NCI-H2227 (cell line): ENCODE data around the gene ST3GAL4.
A peak's percentile ranks its signal among the peaks of the same experiment; 100 is the strongest.
"Not testable (repeated sequence)": the region's sequence is repeated elsewhere in the genome, so short reads cannot be mapped to it uniquely, and the experiment has no call there.

Experiments
- DNase-seq: peaks from one replicate; lab custom pipeline; 2025; ENCODE audit not compliant: unreplicated experiment; lab: John Stamatoyannopoulos, UW

The ST3GAL4 gene

DNA sequence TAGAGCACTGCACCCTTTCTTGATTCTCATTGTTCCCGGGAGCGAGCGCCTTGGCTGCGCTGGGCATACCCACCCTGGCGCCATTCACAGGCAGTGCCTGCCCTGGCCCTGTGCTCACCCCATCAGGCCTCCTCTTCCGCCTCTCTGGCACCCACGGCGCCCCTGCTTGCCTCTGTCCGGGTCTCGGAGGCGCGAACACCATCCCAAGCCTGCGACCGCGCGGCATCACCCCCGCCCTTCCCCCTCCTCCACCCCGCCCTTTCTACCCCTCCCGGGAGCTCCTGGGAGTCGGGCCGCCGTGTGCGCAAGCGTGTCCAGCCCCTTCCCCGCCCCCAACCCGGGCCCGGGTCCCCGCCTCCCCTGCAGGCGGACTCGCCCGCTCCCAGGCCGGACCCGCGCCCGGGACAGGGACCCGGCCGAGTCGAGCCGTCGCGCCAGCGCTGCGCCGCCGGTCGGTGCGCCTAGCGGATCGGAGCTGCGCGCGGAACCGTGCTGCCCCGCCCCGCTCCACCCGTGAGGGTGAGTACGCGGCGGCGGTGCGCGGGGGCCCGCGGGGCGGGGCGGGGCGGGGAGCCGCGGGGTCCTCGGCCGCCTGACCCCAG is at the start of gene ST3GAL4:
Gene ST3GAL4, plus strand, starts transcription at position 363 of the 602 bp plus-strand sequence. CDS start 50,470 bp downstream, outside the sequence.
- peak; percentile 78 for DNase-seq

- DNase-seq: no peak
Observed at GRCh38 chr11:126305699-126306098, 49.8 kb upstream of the ST3GAL4 start.

GRCh38 chr11:126307706-126308105 is 47.8 kb upstream of the ST3GAL4 start:
- peak; percentile 56 for DNase-seq

DNA sequence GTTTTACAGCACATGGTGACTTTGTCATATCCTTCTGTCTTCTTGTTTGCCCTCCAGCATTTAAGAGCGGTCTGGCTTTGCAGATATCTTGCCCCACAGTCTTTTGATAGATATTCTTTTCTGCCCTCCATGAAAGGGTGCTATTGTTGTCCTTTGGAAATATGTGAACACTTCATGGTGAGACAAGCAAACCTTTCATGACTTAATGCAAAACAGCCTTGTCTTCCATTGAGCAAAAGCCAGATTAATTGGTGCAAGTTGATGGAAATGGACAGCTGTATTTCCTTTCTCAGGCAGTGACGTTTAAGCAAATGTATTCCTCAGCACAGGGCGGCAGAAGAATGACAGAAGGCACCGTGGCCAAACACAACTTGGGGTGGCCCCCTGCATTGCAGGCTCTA is 47.2 kb upstream of the ST3GAL4 start:
- no peak for DNase-seq

GRCh38 chr11:126308771-126309170 is 46.7 kb upstream of the ST3GAL4 start:
- DNase-seq: not testable (repeated sequence)

- DNase-seq: peak; percentile 68
Observed at GRCh38 chr11:126310200-126310991, 45.1 kb upstream of the ST3GAL4 start.

- DNase-seq: no peak
Observed at GRCh38 chr11:126310992-126311310, 44.5 kb upstream of the ST3GAL4 start.

DNA sequence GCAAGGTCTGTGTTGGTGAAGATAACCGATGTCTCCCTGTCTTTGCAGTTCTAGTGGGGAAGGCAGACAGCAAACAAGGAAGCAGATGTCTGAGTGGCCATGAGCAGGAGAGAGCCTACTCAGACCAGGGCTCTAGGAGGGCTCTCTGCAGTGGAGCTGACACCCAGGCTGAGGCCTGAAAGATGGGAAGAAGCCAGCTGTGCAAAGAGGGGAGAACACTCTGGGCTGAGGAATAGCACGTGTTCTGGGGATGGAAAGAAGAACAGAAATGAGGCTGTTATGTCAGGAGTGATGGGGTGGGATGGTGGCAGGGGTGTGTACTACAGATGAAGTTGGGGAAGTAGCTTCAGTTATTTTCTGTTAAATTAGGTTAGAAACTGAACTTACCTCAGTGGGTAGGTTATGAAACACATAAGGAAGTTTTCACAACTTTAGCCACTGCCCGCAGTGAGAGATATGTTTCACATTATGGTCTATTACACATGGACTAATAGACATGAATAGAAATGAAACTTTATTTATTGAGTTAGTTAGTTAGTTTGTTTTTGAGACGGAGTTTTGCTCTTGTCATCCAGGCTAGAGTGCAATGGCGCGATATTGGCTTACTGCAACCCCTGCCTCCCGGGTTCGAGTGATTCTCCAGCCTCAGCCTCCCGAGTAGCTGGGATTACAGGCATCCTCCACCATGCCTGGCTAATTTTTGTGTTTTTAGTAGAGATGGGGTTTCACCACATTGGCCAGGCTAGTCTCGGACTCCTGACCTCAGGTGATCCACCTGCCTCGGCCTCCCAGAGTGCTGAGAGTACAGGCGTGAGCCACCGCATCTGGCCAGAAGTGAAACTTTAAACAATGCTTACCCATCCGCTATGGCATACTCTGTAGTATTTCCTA is 43.8 kb upstream of the ST3GAL4 start:
- no peak for DNase-seq

DNA sequence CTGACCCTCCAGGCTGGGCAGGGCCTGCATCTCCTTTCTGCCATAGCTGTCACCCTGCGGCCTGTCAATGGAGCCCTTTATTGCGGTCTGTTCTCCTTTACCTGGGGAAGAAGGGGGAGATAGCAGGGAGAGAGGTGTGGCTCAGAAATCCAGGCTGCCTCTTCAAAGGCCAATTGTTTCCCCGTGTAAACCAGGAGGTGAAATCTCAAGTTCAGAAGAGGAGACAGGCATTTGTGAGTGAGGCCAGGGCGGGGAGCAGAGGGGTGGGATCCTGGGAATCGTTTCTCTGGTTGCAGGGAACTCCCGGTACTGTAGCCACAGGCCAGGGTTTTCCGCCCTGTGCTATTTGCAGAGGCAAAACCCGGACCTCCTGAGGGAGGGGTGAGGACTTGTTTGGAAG is 42.5 kb upstream of the ST3GAL4 start:
- no peak for DNase-seq

- DNase-seq: no peak
Observed at GRCh38 chr11:126313826-126314225, 41.7 kb upstream of the ST3GAL4 start.

- no peak for DNase-seq
Observed at GRCh38 chr11:126317432-126317755, 38.1 kb upstream of the ST3GAL4 start.

GRCh38 chr11:126317756-126318573 is 37.5 kb upstream of the ST3GAL4 start:
- DNase-seq: peak; percentile 55

DNA sequence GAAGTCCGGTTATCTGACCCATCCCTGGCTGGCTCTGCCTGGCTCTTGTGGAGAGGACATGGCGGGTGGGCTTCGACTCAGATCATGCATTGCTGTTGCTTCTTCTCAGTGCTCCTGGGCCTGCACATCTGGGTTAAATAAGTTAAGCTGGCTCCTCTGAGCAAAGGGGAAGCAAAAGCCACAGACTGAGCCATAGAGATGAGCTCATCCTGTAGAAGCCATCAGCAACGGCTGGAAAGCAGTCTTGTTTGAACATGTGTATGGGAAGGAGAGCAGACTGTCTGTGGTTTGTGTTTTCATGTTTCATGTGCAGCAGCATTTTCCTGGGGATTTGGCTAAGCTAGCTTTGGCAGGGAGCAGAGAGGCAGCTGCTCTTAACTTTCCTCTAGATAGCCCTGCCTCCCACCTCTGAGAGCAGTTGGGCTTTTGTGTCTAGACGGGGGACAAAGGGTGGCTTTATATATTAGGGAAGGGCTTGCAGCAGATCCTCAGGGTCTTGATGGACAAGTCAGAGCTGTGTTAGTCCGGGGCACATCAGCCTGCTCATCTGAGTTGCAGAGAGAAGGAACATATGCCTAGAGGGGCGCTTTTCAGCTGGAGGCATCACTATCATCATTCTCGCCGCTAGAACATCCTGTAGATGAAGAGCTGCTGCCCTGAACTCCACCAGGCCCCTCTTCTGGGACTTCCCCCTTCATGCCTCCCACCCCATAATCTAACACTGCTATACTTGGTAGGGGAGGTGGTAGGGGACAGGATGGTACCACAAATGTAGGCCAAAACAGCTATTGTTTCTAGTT is 36.7 kb upstream of the ST3GAL4 start:
- DNase-seq: no peak

DNA sequence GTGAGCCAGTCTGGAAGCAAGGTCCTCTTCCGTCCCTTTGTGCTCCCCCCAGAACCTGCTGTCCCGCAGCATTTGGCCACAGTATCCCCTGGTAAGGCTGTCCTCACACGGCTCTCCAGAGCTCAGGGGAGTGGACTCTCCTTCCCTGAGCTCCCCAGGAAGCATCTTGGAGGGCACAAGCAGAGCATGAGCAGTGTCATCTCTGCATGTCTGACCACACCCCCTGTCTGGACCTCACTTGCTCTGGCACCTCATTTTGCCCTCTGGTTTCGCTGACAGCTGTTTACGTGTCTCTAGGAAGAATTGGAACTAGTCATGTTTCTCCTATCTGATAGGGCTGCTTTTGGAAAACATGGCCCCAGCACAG is 36.1 kb upstream of the ST3GAL4 start:
- no peak for DNase-seq

- no peak for DNase-seq
Observed at GRCh38 chr11:126322996-126323395, 32.5 kb upstream of the ST3GAL4 start.

DNA sequence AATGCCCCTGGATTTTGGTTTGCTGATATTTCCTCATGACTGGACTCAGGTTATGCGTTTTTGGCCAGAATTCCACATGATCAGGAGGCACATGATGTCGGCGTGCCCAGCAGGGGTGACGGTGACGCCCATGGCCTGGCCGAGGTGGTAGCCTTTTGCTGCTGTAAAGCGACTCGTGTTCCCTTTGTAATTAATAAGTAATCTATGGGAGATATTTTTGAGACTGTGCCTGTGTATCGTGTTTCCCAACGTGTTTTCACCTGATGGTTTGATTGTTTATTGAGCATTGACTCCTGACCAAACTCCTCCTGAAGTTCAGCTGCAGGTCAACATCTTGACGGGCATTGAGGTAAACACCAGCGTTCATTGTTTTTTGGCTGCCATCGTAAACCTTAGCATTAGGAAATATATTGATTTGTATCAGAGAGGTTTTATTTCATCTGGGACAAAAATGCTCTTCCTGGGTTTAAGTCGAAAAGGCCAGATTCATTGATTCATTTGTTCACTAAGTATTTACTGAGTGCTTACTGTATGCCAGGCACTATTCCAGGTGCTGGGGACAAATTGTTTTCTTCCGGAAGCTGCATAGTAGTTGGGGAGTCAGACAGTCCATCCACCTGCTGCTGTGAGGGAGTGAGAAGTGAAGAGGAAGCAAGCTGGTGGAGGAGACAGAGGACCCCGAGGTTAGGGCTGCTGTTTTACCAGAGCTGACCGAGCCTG is 28.0 kb upstream of the ST3GAL4 start:
- no peak for DNase-seq

- no peak for DNase-seq
Observed at GRCh38 chr11:126328001-126328390, 27.5 kb upstream of the ST3GAL4 start.

DNA sequence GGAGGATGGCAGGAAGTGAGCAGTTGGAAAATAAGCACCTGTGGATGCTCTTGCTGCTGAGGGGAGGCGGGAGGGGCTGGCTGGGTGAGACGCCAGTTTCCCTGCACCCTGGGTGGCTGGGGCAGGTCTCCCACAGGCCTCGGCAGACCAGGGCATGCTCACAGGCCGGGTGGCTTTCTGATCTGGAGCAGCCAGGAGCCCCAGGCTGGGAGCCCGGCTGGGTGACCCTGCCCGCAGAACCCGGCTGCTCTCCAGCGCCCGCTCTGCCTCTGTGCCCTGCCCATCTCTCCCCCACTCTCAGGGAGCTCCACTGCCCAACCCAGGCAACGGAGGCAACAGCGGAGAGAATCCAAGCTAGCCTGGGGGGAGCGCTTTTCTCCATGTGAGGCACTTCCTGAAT is 27.0 kb upstream of the ST3GAL4 start:
- DNase-seq: no peak

DNA sequence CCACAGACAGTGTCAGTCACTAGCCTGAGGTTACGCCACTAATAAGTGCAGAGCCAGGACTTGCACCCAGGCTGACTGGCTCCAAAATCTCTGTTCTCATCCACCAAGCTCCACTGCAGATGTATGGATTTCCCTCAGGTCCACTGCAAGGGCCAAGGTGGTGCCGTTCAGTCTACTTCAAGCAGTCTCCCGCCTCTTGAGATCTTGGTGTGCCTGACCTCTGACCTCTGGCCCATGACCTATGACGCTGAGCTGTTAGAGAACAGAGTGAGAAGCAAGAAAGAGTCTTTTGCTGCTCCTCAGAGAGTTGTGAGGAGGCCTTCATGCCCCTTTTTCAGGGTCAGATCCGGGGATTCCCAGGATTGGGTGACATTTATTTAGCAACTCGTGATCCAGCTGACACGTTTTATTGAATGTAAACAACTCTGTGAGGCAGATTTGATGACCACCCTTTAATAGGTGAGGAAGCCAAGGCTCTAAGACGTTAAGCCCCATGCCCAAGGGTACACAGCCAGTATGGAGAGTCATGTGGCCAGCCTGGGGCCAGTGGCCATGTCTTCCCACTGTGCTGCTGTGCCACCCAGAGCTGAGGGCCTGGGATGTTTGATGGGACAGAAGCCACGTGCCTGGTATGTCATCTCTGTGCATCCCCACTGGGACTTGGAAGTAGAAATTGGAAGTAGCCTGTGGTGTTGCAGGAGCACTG is 26.4 kb upstream of the ST3GAL4 start:
- DNase-seq: no peak
